Suprapubic skin (tissue), 4 donors: Measurements from ENCODE around the gene HOXB6. TPM values are rescaled to one million over a fixed set of nuclear protein-coding genes. Genes with fewer than 3 reads are reported as not detected.

ENCODE experiments used
- DNase-seq, 2 donors: peaks; one replicate each; pipeline ENCODE4 v3.0.0-alpha.2; 2019; ENCODE audit warnings: low spot score in 2 of 2
- H3K27ac ChIP-seq: fragments of 200-600 bp; sonication (generic); one replicate; pipeline ENCODE4 v1.5.1; 2019
- H3K27me3 ChIP-seq: fragments of 200-600 bp; sonication (generic); one replicate; pipeline ENCODE4 v1.5.1; 2019
- H3K36me3 ChIP-seq: fragments of 200-600 bp; sonication (generic); one replicate; pipeline ENCODE4 v1.5.1; 2019
- H3K4me1 ChIP-seq: fragments of 200-600 bp; sonication (generic); one replicate; pipeline ENCODE4 v1.5.1; 2019
- H3K4me3 ChIP-seq: fragments of 200-600 bp; sonication (generic); one replicate; pipeline ENCODE4 v1.5.1; 2019; ENCODE audit warnings: mild to moderate bottlenecking
- H3K9me3 ChIP-seq: fragments of 200-600 bp; sonication (generic); one replicate; pipeline ENCODE4 v1.5.1; 2019
- EP300 ChIP-seq: sonication (generic); formaldehyde crosslinking; IDR thresholded peaks from one replicate; pipeline ENCODE4 v1.6.1; 2017; ENCODE audit warnings: antibody characterized with exemption
- POLR2A ChIP-seq, 2 donors: fragments of 450-650 bp; IDR thresholded peaks; one replicate each; pipeline ENCODE4 v1.6.1; 2017; ENCODE audit warnings: antibody characterized with exemption in 2 of 2, mild to moderate bottlenecking in 2 of 2, moderate library complexity in 2 of 2
- POLR2AphosphoS5 ChIP-seq, 3 donors: sonication (generic); formaldehyde crosslinking; IDR thresholded peaks; one replicate each; pipeline ENCODE4 v1.6.1; 2017; ENCODE audit warnings: antibody characterized with exemption in 3 of 3
- WGBS: methylation state at CpG from one replicate; pipeline ENCODE4 v1.1.5; 2018; 5-methylcytosine and 5-hydroxymethylcytosine counted together
- total RNA-seq, 4 donors: library from RNA; depleted of rRNA; stranded (reverse); fragments of >200 nt; gene quantifications; one replicate each; pipeline ENCODE4 v1.1.0, GENCODE V29; 2016
- TF ChIP-seq, protein P1 (sequence below), 2 donors: fragments of 200-600 bp in 1 of 2; fragments of 450-650 bp in 1 of 2; sonication (generic) in 1 of 2; IDR thresholded peaks; one replicate each; pipeline ENCODE4 v1.5.1; 2016 to 2019; ENCODE audit warnings: antibody characterized with exemption in 2 of 2, mild to moderate bottlenecking in 1 of 2, moderate library complexity in 1 of 2

Gene HOXB6
- total RNA-seq, 4 donors from 2014 or later = 0.39 to 4.5 (median 1.3) TPM; not detected in 1

DNA sequence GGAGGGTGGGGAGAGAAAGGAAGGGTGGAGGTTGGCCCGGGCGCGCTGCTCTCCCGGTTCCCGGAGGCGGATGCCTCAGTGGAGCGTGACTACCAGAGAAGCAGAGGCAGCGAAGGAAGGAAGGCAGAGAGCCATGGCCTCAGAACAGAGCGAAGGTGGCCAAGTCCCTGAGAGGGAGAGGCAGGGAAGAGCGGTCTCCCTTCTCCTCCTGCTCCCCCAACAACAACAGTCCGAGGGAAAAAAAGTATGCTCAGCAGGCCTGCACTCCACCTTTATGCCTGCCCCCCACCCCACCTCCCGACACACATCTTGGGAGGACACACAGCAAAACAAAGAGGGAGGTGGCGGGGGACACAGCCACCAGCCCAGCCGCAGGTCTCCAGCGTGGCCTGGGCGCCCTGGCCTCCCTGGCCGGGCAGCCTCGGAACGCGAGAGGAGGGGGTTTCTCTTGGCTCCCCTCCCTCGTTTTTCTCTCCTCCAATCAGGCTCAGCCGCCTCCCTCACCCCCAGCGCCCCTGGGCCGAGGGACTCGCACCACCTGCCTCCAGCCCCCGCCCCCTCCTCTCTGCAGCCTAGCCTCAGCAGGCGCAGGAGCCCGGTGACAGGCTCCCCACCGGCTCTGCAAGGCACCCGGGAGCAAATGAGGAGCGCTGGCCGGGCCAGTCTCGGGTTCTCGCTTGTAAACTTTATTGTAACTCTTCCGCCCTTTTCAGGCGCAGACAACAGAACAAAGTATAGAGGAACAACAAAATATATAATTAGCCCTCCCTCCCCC is 7.1 kb upstream of the HOXB6 start:
- Histone ChIP-seq H3K9me3 (no peaks in the 10 kb centered on the region), H3K4me1 (peaks cover 59% of the 10 kb centered on the region), H3K36me3 (no peaks in the 10 kb centered on the region), H3K27ac (peak overlapping the region; percentile 88), H3K4me3 (peak overlapping the region; percentile 88), H3K27me3 (peaks cover 60% of the 10 kb centered on the region)
- no peak for DNase-seq
- TF ChIP-seq, protein P1, sequence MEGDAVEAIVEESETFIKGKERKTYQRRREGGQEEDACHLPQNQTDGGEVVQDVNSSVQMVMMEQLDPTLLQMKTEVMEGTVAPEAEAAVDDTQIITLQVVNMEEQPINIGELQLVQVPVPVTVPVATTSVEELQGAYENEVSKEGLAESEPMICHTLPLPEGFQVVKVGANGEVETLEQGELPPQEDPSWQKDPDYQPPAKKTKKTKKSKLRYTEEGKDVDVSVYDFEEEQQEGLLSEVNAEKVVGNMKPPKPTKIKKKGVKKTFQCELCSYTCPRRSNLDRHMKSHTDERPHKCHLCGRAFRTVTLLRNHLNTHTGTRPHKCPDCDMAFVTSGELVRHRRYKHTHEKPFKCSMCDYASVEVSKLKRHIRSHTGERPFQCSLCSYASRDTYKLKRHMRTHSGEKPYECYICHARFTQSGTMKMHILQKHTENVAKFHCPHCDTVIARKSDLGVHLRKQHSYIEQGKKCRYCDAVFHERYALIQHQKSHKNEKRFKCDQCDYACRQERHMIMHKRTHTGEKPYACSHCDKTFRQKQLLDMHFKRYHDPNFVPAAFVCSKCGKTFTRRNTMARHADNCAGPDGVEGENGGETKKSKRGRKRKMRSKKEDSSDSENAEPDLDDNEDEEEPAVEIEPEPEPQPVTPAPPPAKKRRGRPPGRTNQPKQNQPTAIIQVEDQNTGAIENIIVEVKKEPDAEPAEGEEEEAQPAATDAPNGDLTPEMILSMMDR (IDR thresholded peaks at IDR 0.05) = no peak
- TF ChIP-seq POLR2A (IDR thresholded peaks at IDR 0.05) (no peak), POLR2AphosphoS5 (IDR thresholded peaks at IDR 0.05) (no peak)
- 8% methylated on average over 36 of the region's 36 CpGs for WGBS

DNA sequence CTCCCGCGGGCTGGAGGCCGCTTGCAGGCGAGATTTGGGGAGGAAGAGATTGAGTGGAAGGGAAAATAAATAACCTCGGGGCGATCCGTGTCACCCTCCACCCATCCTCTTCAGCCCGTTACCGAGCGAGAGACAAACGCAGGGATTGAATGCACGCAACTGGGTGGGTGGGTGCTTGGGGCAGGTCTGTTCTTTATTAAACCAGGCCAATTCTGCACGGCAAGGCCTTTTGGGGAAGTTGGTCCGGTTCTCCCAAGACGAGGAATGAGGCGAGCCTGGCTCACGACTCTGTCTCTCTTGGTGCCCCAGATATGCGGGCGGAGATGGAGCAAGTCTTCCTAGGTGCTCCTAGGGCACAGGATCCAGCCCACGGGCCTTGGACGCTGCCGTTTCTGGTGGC is 6.4 kb upstream of the HOXB6 start:
- Histone ChIP-seq H3K27ac (peak overlapping the region; percentile 88), H3K4me1 (peaks cover 59% of the 10 kb centered on the region), H3K4me3 (peak overlapping the region; percentile 88), H3K27me3 (peaks cover 57% of the 10 kb centered on the region), H3K36me3 (no peaks in the 10 kb centered on the region), H3K9me3 (no peaks in the 10 kb centered on the region)
- no peak for DNase-seq
- TF ChIP-seq POLR2A (IDR thresholded peaks at IDR 0.05) (no peak), EP300 (no peak), POLR2AphosphoS5 (IDR thresholded peaks at IDR 0.05) (no peak)
- TF ChIP-seq, protein P1 (IDR thresholded peaks at IDR 0.05) = no peak
- 1% methylated on average over 22 of the region's 22 CpGs for WGBS

DNA sequence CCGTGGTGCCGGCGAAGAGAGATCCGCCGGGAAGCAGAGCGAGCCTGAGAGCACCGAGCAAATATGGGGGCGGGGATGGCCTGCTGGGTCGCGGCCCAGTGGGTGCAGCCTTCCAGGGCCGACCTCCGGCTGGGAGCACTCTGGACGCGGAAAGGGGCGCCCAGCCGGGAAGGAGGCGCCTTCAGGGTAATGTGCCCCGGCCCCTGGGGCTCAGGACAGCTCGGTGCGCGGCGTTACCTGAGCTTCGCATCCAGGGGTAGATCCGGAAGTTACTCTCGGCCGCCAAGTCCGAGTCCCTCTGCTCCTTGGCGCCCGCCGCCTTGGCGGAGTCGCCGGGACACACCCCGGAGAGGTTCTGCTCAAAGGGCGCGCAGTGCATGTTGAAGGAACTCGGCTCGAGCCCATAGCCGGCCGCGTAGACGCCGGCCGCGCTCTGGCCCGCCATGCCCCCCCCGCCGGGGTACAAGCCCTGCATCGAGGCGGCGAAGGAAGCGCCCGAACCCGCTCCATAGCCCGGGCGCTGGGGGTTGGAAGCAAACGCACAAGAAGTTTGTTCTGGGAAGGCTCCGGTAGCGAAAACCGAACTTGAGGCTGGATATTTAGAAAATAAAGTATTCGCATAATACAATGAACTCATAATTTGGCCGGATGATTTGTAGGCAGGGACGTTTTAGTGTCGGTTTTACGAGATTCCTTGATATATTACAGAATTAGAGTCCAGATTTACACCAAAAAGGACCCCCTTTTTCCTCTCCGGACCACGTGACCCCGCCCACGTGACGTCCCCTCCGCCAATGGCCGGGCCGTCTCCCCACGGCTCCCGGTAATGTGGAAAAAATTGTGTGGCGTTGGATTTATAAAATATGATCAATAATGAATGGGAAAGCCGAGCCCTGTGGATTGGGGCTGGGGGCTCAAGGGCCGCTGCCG is 5.8 kb upstream of the HOXB6 start, which contains the start of gene HOXB7:
Gene HOXB7, minus strand, starts transcription at position 736 of the 930 bp plus-strand sequence. Its CDS starts 99 bp downstream, at position 637.
- H3K4me1 ChIP-seq = peaks cover 60% of the 10 kb centered on the region
- peak; percentile 91 to 92 for DNase-seq
- no peaks in the 10 kb centered on the region for H3K36me3 ChIP-seq
- no peaks in the 10 kb centered on the region for H3K9me3 ChIP-seq
- no peak for TF ChIP-seq POLR2A (IDR thresholded peaks at IDR 0.05)
- TF ChIP-seq EP300 = no peak
- no peak for TF ChIP-seq POLR2AphosphoS5 (IDR thresholded peaks at IDR 0.05)
- TF ChIP-seq, protein P1 (IDR thresholded peaks at IDR 0.05) = no peak
- peak within 1 kb of the TSS; percentile 88 for H3K27ac ChIP-seq
- WGBS = 2% methylated on average over 48 of the region's 79 CpGs
- H3K4me3 ChIP-seq = peak within 1 kb of the TSS; percentile 88
- peaks cover 55% of the 10 kb centered on the region for H3K27me3 ChIP-seq

DNA sequence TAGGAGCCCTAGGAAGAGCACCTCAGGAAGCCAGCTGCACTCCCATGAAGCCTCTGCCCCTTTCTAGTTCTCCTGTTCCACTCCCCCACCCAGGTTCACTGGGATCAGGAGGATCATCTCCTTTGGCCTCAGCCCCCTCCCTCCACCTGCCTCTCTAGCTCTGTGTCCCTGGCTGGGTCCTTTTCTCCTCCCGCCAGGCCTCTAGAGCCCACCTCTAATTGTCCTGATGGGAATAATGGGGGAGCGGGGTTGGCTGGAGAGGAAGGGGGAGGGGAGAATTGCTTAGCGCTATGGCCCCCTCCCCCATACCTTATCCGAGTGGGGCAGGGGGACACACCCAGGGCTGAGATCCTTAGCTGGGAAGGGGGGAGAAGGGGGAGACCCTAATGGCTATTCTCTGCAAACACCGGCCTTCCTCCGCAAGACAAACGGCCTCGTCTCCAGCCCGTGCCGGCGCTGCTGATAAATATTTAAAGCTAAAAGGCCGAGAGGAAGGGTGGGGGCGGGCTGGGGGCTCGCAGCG is 5.0 kb upstream of the HOXB6 start:
- DNase-seq = no peak
- Histone ChIP-seq H3K4me3 (peak overlapping the region; percentile 88), H3K4me1 (peaks cover 59% of the 10 kb centered on the region), H3K27ac (peak overlapping the region; percentile 88), H3K9me3 (no peaks in the 10 kb centered on the region), H3K27me3 (peaks cover 53% of the 10 kb centered on the region), H3K36me3 (no peaks in the 10 kb centered on the region)
- TF ChIP-seq, protein P1 (IDR thresholded peaks at IDR 0.05) = no peak
- TF ChIP-seq POLR2AphosphoS5 (IDR thresholded peaks at IDR 0.05) (no peak), EP300 (no peak), POLR2A (IDR thresholded peaks at IDR 0.05) (no peak)
- 8% methylated on average over 15 of the region's 15 CpGs for WGBS
